KBM-7 (cell line): ENCODE measurements around the gene XYLT2.

ENCODE experiments used
- DNase-seq: peaks from one replicate; pipeline ENCODE4 v3.0.0-alpha.2; 2015
- in situ Hi-C: fragments of 300-500 bp; cut with MboI; formaldehyde crosslinking; loops from 2 replicates; pipeline ENCODE4 v1.14.3; 2020; ENCODE audit warnings: low sequenced_read_pairs, low pct_unique_long_range_greater_than_20kb, mixed read lengths

XYLT2 gene

GRCh38 chr17:50359998-50360461, 14.1 kb downstream of the XYLT2 start:
- in situ Hi-C loops = no loop called here
- DNase-seq = no peak

- no peak for DNase-seq
- in situ Hi-C loops = no loop called here
These were observed 14.7 kb downstream of the XYLT2 start for GRCh38 chr17:50360486-50361115.

GRCh38 chr17:50361561-50362480, 15.9 kb downstream of the XYLT2 start:
- DNase-seq = peak; percentile 79
- in situ Hi-C loops = no loop called here

GRCh38 chr17:50362661-50363060, 16.7 kb downstream of the XYLT2 start:
- DNase-seq = no peak
- in situ Hi-C loops = no loop called here

- peak; percentile 26 for DNase-seq
- in situ Hi-C loops = no loop called here
These were observed 17.5 kb downstream of the XYLT2 start for GRCh38 chr17:50363217-50364060.

GRCh38 chr17:50364061-50364458, 18.1 kb downstream of the XYLT2 start:
- no peak for DNase-seq
- in situ Hi-C loops = no loop called here

GRCh38 chr17:50364715-50365114, 18.8 kb downstream of the XYLT2 start:
- in situ Hi-C loops = no loop called here
- no peak for DNase-seq

GRCh38 chr17:50365165-50365564, 19.2 kb downstream of the XYLT2 start:
- DNase-seq = no peak
- in situ Hi-C loops = no loop called here

- in situ Hi-C loops = no loop called here
- DNase-seq = no peak
These were observed 19.9 kb downstream of the XYLT2 start for GRCh38 chr17:50365649-50366393.

- no peak for DNase-seq
- in situ Hi-C loops = no loop called here
These were observed 21.5 kb downstream of the XYLT2 start for GRCh38 chr17:50367401-50367800.

- in situ Hi-C loops = no loop called here
- no peak for DNase-seq
These were observed 24.1 kb downstream of the XYLT2 start for GRCh38 chr17:50370052-50370451.

GRCh38 chr17:50371526-50371925, 25.6 kb downstream of the XYLT2 start:
- DNase-seq = no peak
- in situ Hi-C loops = no loop called here

GRCh38 chr17:50372222-50372757, 26.4 kb downstream of the XYLT2 start:
- DNase-seq = no peak
- in situ Hi-C loops = no loop called here

GRCh38 chr17:50372758-50373556, 27.0 kb downstream of the XYLT2 start, which contains the start of the genes EME1 and MRPL27:
TSS of gene EME1 (plus strand) at chr17:50373229. CDS start at chr17:50375209, 1,980 bp downstream.
TSS of gene MRPL27 (minus strand) at chr17:50373184. CDS start at chr17:50373170, 14 bp downstream.
- DNase-seq = peak; percentile 95
- in situ Hi-C loops = no loop called here

- in situ Hi-C loops = no loop called here
- no peak for DNase-seq
These were observed 27.8 kb downstream of the XYLT2 start for GRCh38 chr17:50373705-50374104.

GRCh38 chr17:50375858-50376538, 30.1 kb downstream of the XYLT2 start:
- in situ Hi-C loops = no loop called here
- DNase-seq = no peak
